GM21447 (cell line): ENCODE data around the gene TBL1X.

Source experiments
- ATAC-seq: cut with Tn5 transposase; IDR thresholded peaks from one replicate; pipeline ENCODE4 v1.9.1; 2021; ENCODE audit not compliant: unreplicated experiment

TBL1X gene

DNA sequence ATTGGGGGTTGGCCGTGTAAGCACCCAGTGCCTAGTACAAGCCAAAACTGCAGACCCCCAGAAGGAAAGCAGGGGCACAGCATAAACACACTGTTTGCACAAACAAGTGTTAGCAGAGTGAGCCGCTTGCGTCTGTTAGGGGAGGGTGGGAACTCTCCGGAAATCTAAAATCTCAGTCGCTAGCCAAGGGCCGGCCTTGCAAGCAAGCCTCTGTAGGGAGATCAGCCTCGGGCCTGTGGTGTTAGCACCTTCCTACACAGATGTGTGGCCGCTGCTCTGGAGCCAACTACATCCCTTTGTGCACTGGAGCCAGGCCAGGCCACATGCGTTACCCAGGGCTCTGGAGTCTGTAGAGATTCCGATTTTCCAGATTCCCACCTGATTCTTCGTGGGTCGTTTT lies 233.7 kb downstream of the TBL1X start:
- ATAC-seq = no peak

DNA sequence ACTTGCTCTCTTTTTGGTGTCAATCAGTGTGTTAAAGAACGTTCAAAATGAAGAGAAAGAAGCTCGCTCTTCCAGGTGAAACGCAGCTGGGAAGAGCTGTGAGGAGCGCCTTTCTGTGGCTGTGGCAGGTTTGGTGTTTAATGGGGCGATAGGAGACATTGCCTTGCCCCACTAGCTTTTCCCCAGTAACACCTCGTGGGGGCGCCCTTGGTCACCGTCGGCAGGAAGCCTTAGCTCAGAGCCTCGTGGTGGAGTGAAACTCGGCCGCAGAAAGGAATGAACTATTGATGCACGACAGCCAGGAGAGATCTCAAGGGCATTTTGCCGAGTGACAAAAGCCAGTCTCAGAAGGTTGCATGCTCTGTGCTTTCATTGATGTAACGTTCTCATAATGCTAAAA lies 235.7 kb downstream of the TBL1X start:
- ATAC-seq = no peak

DNA sequence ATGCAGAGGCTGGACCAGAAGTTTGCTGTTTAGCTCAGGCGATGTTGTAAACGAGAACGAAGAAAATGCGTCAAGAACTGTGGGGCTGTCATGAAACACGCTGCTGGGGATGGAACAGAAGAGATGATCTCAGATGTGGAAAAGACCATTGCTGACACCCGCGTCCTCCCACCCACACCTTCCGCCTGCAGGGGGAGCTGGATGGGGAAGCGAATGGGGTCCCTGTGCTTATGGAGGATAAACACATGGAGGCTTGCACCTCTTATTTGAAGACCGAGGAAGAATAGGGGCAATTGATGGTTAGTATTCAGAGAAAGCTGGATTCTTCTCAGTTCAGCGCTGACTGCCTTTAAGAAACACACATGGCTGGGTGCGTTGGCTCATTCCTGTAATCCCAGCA lies 236.9 kb downstream of the TBL1X start:
- ATAC-seq = no peak

DNA sequence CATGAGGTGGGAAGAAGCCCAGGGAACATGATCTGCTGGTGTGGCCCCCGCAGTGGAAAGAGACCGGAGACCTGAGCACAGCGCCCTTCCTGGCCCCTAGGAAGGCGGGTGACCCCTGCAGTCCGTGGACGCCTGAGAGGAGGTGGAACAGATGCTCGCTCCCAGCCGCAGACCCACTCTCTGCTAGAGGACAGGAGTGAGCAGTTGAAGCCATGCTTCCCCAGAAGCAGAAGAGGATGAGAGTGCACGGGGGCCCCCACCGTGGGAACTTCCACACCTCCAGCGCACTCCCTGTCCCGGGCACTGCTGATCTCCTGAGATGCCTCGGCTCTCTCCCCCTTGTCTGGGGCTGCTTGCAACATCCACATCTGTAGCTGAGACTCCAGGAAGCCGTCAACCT lies 238.5 kb downstream of the TBL1X start:
- no peak for ATAC-seq

DNA sequence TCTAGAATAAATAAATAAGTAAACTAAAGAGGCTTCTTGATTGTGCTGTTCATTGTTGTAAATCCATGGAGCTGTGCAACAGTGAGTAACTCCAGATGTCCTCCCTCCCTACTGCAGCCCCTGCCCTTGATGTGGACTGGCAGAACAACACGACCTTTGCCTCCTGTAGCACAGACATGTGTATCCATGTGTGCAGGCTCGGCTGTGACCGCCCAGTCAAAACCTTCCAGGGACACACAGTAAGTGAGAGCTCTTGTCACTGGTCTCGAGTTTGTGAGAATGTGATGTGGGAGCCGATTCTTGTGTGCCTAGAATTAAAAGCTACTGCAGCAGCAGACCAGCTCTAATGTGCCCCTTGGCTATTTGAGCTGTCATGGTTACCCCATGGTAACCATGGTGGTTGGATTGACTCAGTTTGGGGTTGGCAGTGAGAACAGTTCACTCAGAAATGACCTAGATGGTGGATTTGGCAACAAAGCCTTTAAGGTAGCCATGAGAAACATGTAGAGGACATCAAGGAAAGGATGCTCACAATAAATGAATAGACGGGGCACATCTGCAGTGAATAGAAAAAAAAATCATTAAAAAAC lies 240.1 kb downstream of the TBL1X start:
- no peak for ATAC-seq

DNA sequence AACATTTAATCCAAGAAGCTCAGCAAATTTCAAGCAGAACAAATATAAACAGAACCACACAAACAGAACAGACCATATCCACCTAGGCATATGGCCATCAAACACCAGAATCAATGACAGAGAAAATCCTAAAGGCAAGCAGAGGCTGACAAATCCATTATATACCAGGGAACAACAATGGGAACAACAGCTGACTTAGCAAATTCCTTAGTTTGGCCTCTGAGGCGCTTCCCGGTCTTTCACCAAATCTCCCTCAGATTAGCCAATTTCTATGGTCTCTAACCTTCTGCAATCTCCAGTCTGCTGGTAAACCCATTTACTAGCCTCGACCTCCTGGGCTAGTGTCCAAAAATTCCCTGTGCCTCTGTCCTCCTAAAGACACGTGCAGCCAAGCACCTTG lies 241.6 kb downstream of the TBL1X start:
- ATAC-seq = no peak

DNA sequence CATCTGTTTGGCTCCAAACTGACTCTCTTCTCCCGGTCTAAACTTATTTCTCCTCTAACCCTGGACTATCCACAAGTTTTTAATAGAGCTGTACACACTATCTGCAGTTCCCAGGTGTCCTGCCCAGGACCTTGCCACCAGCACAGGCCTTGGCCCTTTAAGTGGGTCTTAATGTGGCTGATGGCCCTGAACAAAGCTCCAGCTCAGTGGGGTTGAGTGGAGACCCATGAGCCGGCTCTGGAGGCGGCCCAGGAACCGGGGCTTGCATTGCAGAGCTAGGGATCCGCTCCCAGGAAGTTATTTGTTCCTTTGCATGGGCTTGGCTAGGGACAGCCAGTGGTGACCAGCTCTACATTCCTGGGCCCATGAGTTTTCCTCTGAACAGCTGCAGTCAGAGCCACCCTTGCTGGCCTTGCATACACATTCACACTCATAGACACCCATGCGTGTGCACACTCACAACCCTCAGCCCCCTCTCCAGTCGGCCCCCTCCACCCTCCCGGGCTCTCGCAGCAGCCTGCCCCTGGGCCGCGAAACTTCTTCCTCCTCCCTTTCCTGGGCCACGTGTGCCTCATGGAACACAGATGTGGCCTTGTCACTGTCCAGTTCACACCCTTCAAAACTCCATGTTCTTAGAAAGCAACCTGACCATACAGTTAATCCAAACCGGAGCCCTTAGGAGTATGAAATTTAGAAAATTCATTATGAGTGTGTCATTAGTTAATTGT lies 242.6 kb downstream of the TBL1X start:
- no peak for ATAC-seq

DNA sequence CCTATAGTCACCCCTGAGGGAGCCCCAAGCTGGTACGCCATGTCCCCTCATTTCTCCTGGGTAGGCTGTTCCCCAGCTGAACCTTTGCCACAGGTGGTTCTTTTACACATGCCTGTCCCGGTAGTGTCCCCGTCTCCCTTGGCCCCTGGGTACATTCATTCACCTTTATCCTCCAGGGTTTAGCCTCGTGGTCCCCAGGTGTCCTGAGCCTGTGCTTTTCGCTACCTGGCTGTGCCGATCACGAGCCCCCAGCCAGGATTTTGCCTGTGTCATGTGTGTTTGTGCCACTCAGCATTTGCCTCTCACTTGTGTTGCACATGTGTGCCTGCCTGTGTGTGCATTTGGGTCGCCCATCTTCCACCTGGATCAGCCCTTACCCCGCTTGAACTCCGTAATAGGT lies 243.2 kb downstream of the TBL1X start:
- ATAC-seq = no peak

DNA sequence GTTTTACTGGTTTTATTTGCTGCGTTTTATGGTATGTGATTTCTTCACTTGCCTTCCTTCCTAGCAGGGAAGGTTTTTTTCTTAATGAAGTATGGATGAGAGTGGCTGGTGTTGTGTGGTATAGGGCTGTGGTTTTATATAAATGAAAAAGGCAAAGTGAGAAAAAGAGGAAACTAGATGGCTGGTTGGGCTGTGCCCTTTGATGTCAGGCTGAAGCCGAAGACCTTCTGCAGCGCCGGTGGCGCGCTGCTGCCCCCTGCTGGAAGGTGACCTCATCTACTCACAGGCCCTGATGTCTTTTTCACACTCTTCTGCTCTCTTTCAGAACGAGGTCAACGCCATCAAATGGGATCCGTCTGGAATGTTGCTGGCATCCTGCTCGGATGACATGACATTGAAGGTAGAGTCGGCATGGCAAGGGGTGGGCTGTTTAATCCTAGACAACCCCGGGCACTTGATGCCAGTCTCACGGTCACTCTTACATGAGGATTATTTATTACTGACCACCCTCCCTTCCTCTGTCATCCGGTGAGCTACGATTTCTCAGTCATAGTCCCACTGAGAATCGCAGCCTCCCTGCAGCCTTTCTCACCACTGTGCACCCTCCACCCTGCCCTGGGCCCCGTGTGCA lies 244.2 kb downstream of the TBL1X start:
- ATAC-seq = peak; percentile 77

DNA sequence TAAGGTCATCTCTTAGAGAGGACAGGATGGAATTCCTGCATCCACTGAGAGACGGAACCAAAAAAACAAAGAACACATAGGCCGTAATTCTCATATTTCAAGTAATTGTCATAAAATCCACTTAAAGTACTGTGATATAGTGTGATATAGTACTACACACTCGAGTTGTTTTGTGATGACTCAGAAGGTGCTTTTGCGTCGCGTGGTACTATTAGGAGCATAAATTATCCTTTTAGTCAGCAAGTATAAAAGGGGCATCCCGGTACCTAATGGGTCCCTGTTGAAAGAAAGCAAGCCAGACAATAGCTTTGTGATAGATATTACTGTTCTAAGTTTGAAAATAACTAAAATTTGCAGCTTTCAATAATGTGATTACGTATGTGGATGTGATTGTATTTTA lies 245.5 kb downstream of the TBL1X start:
- ATAC-seq = no peak

DNA sequence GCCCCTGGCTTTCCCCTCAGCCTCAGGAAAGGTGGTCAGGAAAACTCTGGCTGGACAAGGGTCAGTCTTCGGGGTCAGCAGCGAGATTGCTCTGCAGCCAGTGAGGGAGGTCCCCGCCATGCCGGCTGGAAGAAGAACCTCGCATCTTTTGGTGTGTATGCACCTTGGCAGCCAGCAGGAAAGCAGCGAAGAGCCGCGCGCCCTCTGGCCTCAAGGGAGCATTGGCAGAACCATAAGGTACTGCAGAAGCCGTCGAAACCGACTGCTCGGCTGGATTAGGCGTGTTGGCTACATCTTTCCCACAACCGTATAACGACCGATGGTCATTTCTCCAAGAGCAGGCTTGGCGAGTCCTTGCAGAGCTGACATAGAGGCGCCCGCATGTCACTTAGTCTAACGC lies 252.5 kb downstream of the TBL1X start:
- no peak for ATAC-seq

DNA sequence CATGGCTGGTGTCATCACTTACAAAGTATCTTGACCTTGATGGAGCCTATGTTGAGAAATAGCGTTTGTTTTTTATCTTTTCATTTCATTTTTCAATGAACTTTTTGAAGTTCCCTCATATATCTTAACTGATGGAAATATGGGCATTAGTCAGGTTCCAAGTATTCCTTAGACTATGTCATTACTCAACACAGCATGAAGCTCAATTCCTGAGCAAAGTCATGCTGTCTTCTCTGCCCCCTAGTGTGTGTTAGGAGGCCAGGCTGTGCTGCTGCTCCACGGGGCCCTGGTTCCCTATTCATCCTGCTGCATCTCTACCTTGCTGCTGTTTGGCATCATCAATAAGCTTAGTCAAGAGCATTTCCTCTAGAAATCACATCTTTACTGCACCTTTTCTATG lies 259.9 kb downstream of the TBL1X start:
- no peak for ATAC-seq

DNA sequence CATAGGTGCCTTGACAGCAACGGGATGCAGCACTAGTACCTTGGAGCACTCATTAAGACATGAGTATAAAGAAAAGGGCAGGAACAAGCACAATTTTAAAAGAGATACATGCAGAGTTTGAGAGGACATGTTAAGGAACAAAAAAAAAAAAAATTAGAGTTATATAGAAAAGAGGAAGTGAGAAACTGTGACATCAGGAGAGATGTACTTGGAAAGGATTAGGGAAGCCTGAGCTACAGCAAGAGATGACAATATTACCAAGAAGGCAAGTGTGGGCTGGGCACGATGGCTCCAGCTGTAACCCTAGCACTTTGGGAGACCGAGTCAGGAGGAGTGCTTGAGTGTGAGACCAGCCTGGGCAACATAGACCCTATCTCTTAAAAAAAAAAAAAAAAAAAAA lies 263.4 kb downstream of the TBL1X start:
- no peak for ATAC-seq

DNA sequence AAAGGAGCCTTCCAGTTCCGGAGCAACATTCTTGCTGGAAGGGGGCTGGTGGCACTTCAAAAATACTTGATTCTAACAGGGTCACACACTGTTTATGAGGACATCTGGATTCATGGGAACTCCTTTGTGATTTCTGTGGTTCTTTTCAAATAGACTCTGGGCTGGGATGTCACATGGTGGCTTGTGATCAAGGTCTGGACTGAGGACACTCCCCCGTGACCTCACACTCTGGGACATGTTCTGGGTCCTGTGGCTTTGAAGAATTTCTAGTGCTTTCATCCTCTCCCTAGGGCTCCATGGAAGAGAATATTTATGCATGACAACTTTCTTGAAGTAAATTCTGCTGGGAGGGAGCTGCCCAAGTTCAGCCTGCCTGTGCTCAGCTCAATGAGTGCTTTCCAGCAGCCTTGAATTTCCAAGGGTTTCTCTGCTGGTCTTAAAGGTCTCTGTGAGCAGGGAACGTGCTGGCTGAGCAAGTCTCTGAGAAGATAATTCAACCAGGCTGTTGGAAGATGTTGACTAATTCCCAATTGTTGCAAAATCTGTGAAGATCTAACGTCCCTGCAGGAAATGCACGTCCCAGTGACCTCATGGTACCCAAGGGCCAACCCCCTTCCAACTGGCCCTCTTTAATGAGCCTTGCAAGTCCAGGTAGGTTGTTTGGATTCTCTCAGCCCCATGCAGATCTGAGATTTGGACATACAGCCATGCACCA lies 264.5 kb downstream of the TBL1X start:
- ATAC-seq = no peak

DNA sequence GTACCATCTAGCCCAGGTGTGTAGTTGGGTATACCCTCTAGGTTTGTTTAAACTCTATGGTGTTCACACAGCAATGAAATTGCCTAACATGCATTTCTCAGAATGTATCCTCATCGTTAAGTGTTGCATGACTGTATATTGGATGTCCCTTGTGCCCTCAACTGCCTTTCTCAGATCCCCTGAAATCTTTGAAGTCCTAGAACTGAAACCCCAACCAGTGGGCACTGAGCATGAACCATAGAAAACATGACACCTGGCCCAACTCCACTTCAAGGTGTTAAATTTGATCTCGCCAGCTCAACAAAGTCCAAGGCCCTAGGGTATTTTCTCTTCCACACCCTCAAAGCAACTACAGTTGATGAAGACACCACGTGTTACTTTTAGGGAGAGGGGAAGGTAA lies 265.2 kb downstream of the TBL1X start:
- no peak for ATAC-seq

DNA sequence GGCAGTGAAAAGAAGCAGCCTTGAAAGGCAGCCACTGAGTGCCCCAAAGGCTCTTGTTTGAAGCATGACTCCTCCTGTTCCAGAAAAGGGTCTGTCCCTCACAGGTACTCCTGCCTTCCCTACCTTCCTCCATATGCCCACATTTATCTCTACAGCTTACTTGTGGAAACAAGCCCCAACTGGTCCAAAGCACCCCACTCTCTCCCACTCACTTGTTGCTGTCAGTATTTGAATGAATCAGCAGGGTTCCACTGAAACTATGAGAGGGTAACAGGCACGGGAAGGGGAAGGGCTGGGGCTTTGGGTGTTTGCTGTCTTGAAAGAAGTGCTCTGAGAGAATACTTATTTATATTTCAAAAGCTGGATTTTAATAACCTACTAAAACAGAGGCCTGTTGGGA lies 265.9 kb downstream of the TBL1X start:
- no peak for ATAC-seq

DNA sequence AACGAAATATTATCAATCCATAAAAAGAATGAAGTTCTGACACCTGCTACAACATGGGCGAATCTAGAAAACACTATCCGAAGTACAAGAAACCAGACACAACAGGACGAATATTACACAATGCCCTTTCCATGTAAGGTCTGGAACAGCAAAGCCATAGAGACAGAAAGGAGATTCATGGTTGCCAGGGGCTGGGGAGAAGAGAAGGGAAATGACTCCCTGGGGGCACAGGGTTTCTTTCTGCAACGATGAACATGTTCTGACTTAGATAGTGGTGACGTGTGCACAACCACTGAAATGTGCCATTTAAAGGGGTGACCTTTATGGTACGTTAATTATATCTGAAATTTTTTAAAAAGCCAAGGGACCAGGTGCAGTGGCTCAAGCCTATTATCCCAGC lies 272.5 kb downstream of the TBL1X start:
- no peak for ATAC-seq

DNA sequence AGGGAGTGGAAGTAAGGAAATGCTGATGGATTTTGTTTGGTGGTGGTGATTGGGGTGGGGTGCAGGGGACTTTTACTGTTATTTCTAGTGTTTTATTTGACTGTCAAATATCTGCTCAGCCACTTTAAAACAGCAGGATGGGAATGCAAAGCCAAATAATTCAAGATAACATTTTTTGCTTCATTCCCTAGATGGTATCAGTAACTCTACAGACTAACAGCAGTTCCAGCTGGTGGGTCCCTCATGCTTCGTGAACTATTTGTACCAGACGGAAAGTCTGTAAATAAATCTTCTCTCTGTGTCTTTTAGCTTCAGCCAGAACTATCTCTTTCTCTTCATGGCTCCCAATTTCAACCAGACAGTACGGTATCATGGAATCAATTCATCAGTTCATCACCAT lies 273.3 kb downstream of the TBL1X start:
- no peak for ATAC-seq

DNA sequence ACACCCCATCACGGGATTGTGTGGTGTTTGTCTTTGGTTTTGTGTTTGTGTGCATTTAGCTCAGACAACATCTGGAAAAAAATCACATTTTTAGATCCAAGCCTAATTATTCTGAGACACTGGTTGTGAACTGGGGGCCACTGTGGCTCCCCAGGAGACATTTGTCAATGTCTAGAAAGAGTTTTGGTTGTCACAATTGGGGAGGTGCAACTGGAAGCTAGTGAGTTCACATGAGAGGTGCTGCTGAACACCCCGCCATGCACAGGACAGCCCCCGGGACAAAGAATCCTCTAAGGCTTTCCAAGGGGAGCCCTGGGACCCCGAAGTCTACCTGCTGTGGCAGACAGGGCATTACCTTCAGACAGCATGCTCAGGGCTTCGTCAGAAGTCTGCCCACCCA lies 274.3 kb downstream of the TBL1X start:
- ATAC-seq = no peak

DNA sequence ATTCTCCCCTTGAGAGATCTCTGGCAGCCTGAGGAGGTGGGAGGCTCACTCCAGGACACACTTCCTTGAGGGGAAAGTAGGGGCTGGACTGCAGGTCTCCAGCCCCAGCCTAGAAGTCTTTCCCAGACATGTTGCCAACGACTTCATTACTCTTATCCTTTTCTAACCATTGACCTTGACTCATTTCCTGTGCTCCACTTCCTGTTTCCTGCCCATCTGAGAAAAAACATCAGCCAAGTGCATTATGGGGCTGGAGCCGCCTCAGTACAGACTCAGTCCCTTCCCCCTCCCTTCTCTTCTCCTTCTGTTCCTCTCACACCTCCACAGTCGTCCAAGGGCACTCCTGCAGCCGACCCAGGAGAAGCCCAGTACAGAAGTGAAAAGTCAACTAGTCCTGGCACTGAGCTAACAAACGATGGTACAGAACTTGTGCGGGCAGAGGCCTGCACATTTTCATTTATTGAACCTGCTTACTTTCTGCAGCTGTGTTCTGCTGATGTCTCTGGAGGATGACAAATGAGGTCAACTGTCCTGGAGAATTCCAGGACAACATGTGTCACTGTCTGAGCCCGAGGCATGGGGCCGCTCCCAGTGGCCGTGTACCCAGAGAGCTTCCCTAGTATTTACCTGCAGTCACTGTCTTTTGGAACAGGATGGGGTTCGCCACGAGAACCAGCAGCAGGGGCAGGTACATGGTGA lies 280.7 kb downstream of the TBL1X start:
- ATAC-seq = no peak

DNA sequence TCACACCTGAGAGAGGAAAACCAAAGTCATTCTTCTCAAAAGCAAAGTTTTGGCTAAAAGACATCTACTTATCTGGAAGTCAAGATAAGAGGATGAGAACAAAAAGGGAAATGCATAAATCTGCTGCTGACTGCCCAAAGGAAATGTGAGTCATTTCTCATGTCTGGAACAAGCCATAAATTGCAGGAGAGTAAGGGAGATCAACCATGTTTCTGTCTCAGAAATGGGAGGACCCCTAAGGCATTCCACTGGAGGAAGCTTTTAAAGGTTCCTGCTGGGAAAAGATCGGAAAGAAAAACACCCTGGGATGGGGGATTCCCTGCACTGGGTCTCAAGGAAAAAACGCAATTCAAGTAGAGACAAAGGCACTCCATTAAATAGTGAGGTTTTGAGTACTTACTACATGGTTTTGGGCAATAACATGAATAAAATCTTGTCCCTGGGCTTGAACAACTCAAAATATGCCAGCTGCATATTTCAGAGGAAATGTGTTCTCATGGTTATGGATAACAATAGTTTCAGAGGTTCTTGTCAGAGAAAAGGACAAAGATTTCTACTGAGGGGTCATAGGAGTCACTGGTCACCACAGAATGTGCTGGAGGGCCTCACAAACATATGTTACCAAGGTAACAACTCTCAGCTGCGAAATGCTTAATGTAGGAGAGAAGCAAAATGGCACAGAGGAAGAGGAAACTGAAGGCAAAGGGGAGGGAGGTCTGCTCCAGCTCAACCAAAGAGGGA lies 281.5 kb downstream of the TBL1X start:
- no peak for ATAC-seq
